Motor neuron (in vitro differentiated cells): ENCODE measurements around the gene CAMTA1. TPM values are rescaled to one million over a fixed set of nuclear protein-coding genes. Genes with fewer than 3 reads are reported as not detected.
A peak's percentile ranks its signal among the peaks of the same experiment; 100 is the strongest.

Source experiments
- ATAC-seq, 8 experiments: fragments of 200-7000 bp; cut with Tn5 transposase; replicated peaks in 6 of 8; 2 replicates each; pipeline ENCODE4 v1.8.0; 2021; ENCODE audit warnings: mild to moderate bottlenecking in 8 of 8, moderate library complexity in 8 of 8
- H3K27ac ChIP-seq, 2 donors: fragments of 250-450 bp; sonication (Bioruptor Pico); 2 replicates each; pipeline ENCODE4 v1.9.0; 2021; ENCODE audit warnings: antibody characterized with exemption in 2 of 2, mild to moderate bottlenecking in 2 of 2, moderate library complexity in 1 of 2
- H3K4me1 ChIP-seq, 2 donors: fragments of 250-450 bp; sonication (Bioruptor Pico); replicated peaks in 1 of 2; 2 replicates each; pipeline ENCODE4 v1.6.1; 2021; ENCODE audit warnings: antibody characterized with exemption in 2 of 2, mild to moderate bottlenecking in 2 of 2, moderate library complexity in 1 of 2
- H3K4me3 ChIP-seq, 5 donors: fragments of 250-450 bp; sonication (Bioruptor Pico); 2 replicates each; pipeline ENCODE4 v1.9.0; 2021; ENCODE audit warnings: antibody characterized with exemption in 5 of 5, mild to moderate bottlenecking in 5 of 5, moderate library complexity in 4 of 5
- WGBS, 10 experiments: fragments of 450-650 bp; shearing (Covaris generic); methylation state at CpG; one replicate each; pipeline ENCODE4 v1.0.0; 2022; 5-methylcytosine and 5-hydroxymethylcytosine counted together
- in situ Hi-C, 9 experiments: fragments of 400-800 bp; cut with MboI; loops; one replicate each; pipeline ENCODE4 v1.15.0; 2021; ENCODE audit warnings: low sequenced_read_pairs in 9 of 9, low pct_unique_long_range_greater_than_20kb in 2 of 9; ENCODE audit not compliant: unreplicated experiment in 9 of 9
- total RNA-seq, 8 experiments: library from RNA; unstranded; fragments of 300-600 nt; gene quantifications; 2 replicates each; pipeline versions ENCODE4 v1.2.3 to v1.2.4, GENCODE V29; 2022

Gene CAMTA1
- total RNA-seq, 8 experiments from 2014 or later, result 38.5 to 145 (median 77.6) TPM

DNA sequence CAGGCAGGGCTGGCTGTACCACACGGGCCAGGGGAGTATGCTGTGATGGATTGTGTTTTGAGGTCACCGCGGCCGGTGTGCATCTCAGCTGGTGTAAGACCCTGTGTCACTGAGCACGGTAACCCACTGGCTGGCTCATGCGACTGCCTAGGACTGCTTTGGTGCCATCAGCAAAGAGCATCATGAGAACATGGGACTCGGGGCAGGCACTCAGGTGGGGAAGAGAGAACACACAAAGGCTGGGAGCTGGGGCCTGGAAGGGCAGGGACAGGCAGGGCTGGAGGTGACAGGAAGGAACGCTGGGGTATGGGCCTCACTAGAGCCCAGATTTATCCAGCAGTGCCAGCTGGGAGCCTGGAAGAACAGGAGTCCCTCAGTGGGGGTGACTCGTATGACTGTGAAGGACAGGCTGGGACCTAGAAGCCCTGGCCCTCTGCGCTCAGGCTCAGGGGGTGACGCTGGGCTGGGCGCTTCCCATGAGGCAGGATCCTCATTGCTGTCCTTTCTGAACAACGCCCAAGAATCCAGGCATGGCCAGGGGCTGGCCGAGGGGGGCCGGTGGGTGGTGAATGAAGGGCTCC lies 775.4 kb downstream of the CAMTA1 start:
- peaks cover 36 to 57% of the 10 kb centered on the region in 2 donors for H3K4me1 ChIP-seq
- 40 to 100% (median 84%) methylated on average over 1 to 7 of the region's 15 CpGs; no CpG with 5 or more reads in 4 of the 10 experiments for WGBS, 10 experiments
- peak in 3 of 8 experiments; percentile 26 to 32 (median 32) for ATAC-seq
- in situ Hi-C loops, result no loop called here
- H3K4me3 ChIP-seq, result no peak overlapping the region
- no peak overlapping the region for H3K27ac ChIP-seq

DNA sequence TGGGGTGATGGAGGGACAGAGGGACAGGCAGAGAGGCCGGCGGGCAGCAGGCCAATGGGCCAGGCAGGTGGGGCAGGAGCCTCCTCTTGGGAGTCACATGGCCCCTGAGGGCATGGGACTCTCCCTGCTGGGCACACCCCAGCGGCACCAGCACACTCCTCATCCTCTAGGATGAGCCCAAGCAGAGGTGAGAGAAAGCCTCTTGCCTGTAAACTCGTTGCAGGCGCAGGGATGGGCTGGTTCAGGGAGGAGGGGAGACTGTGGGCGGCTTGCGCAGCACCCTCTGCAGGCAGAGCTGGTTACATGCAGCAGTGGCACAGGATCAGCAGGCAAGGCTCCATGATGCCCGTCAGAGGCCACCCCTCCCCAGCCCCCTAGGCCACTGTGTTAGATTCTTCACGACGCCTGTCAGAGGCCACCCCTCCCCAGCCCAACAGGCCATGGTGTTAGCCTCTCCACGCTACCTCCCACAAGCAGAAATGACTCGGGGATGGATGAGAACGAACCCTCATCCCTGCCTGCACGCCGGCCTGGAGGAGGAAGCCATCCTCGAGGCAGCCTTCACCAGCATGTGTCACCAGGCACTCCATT lies 776.2 kb downstream of the CAMTA1 start:
- Histone ChIP-seq H3K4me1 (peaks cover 36 to 57% of the 10 kb centered on the region in 2 donors), H3K4me3 (no peak overlapping the region), H3K27ac (no peak overlapping the region)
- 27 to 95% (median 86%) methylated on average over 2 to 10 of the region's 16 CpGs; no CpG with 5 or more reads in 4 of the 10 experiments for WGBS, 10 experiments
- in situ Hi-C loops, result no loop called here
- ATAC-seq, result peak in 6 of 8 experiments; percentile 37 to 67 (median 53)

GRCh38 chr1:7561936-7562728 lies 776.9 kb downstream of the CAMTA1 start:
- H3K4me1 ChIP-seq, result peaks cover 36 to 57% of the 10 kb centered on the region in 2 donors
- no peak overlapping the region for H3K27ac ChIP-seq
- ATAC-seq, result no peak
- WGBS, 10 experiments, result 56 to 94% (median 85%) methylated on average over 2 to 19 of the region's 26 CpGs
- in situ Hi-C loops, result no loop called here
- no peak overlapping the region for H3K4me3 ChIP-seq

DNA sequence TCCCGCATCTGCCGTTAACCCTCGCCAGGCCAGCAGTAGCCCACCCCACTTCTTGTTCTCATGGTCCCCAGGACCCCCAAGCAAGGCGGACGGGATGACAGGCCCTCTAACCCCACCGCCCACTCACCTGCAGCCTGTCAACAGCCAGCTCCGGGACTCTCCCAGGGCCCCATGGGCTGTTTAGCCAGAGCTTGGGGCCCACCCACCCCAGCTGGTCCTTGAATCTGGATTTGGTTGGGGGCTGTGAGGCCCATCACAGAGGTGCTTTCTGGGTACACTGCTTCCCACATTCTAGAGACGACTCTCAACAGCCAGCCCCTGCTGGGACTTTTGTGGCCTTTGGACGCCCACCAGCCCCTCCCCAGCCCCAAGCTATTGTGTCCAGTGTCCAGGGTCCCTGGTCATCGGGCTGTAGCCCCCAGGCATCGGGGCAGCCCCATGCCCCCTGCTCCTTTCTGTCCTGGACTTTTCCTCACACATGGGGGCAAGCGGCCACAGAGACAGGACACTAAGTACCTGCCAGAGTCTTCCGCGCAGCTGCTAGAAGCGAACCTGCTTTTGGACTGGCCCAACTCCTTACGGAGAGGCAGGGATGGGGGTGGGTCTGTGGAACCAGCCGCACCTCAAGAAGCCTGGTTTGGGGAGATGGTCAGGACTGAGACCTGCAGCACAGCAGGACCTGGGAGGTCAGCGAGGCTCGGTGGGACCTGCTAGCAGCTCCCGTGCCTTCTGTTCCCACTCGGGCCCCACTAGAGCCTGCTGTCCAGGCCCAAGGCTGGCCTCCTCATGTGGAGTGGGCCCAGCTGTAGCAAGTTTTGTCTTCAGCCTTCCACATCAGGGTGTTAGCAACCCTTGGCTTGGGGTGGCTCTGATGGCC lies 777.7 kb downstream of the CAMTA1 start:
- no peak overlapping the region for H3K4me3 ChIP-seq
- ATAC-seq, result no peak

GRCh38 chr1:7564137-7564536 lies 778.9 kb downstream of the CAMTA1 start:
- H3K4me3 ChIP-seq, result no peak overlapping the region
- peak in 5 of 8 experiments; percentile 16 to 61 (median 49) for ATAC-seq
- WGBS, 10 experiments, result 56 to 100% (median 73%) methylated on average over 2 to 11 of the region's 12 CpGs; no CpG with 5 or more reads in 5 of the 10 experiments
- peak overlapping the region; percentile 39 to 61 for H3K27ac ChIP-seq
- H3K4me1 ChIP-seq, result peaks cover 36 to 46% of the 10 kb centered on the region in 2 donors
- in situ Hi-C loops, result no loop called here

More for the DNA sequence above, 777.7 kb downstream of the CAMTA1 start:
- Histone ChIP-seq H3K27ac (no peak overlapping the region), H3K4me1 (peaks cover 36 to 57% of the 10 kb centered on the region in 2 donors)
- in situ Hi-C loops, result no loop called here
- WGBS, 10 experiments, result 84 to 100% (median 87%) methylated on average over 1 to 11 of the region's 21 CpGs; no CpG with 5 or more reads in 5 of the 10 experiments

DNA sequence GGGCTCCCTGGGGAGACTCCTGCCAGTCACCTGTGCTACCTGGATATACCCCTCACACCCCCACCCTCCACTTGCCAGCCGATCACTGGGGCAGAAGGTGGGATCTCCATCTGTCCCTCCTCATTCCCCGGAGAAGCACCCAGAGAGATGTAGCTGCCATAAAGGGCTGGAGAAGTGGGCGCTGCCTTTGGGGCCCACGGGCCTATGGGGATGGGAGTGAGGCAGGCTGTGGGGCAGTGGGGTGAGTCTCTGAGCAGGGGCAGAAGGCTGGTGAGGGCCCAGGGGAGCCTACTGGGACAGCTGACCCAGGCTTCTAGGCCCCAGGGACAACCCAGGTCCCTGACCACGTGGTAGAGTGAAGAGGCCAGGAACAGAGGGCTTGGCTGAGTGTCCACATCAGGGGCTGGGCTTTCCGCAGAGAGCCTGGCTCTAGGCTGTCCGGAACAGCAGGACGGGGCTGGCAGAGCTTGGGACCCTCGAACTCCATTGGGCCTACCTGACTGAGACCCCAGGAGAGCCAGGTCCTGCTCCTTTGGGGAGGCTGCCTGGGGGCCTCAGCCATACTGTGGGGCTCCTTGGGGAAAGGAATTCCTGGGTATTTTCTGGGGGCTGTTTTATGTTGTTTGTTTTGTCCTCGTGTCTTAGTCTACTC lies 780.0 kb downstream of the CAMTA1 start:
- 71 to 100% (median 83%) methylated on average over 1 to 8 of the region's 10 CpGs; no CpG with 5 or more reads in 5 of the 10 experiments for WGBS, 10 experiments
- peak overlapping the region; percentile 39 to 61 for H3K27ac ChIP-seq
- peaks cover 27 to 35% of the 10 kb centered on the region in 2 donors for H3K4me1 ChIP-seq
- ATAC-seq, result no peak
- in situ Hi-C loops, result no loop called here
- no peak overlapping the region for H3K4me3 ChIP-seq

- in situ Hi-C loops, result no loop called here
- Histone ChIP-seq H3K27ac (no peak overlapping the region), H3K4me3 (no peak overlapping the region), H3K4me1 (peaks cover 14 to 20% of the 10 kb centered on the region in 2 donors)
- no peak for ATAC-seq
- WGBS, 10 experiments, result 20 to 92% (median 77%) methylated on average over 2 to 15 of the region's 16 CpGs; no CpG with 5 or more reads in 1 of the 10 experiments
These were observed 781.4 kb downstream of the CAMTA1 start for GRCh38 chr1:7566417-7567375.

DNA sequence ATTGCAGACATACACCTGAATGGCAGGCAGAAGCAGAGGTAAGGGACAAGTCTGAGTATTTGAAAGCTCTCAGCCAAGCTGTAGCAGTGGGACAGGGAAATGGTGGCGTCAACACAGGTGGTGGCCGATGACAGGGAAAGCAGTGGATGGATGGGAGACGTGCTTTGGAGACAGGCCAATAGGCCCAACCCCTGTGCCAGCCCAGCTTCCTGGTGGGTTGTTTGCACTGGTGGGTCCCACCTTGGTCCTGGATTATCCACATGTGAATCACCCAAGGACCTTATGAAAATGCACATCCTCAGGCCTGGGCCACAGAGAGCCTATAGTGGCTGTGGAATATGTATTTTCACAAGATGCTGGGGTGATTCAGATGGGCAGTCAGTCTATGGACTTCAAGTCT lies 782.1 kb downstream of the CAMTA1 start:
- WGBS, 10 experiments, result 47 to 96% (median 75%) methylated on average over 1 to 3 of the region's 3 CpGs; no CpG with 5 or more reads in 5 of the 10 experiments
- Histone ChIP-seq H3K4me3 (no peak overlapping the region), H3K4me1 (peaks cover 12 to 17% of the 10 kb centered on the region in 2 donors), H3K27ac (no peak overlapping the region)
- in situ Hi-C loops, result no loop called here
- ATAC-seq, result no peak

- Histone ChIP-seq H3K4me3 (no peak overlapping the region), H3K4me1 (peaks cover 12 to 17% of the 10 kb centered on the region in 2 donors), H3K27ac (no peak overlapping the region)
- ATAC-seq, result no peak
- WGBS, 10 experiments, result 38 to 92% (median 74%) methylated on average over 3 to 4 of the region's 4 CpGs; no CpG with 5 or more reads in 2 of the 10 experiments
- in situ Hi-C loops, result no loop called here
These were observed 782.8 kb downstream of the CAMTA1 start for GRCh38 chr1:7568053-7568452.

- no peak overlapping the region for H3K4me3 ChIP-seq
- WGBS, 10 experiments, result 0 to 100% (median 67%) methylated on average over 2 of the region's 2 CpGs; no CpG with 5 or more reads in 1 of the 10 experiments
- H3K4me1 ChIP-seq, result peaks cover 9 to 20% of the 10 kb centered on the region in 2 donors
- no peak overlapping the region for H3K27ac ChIP-seq
- ATAC-seq, result no peak
- in situ Hi-C loops, result no loop called here
These were observed 783.8 kb downstream of the CAMTA1 start for GRCh38 chr1:7568901-7569524.

GRCh38 chr1:7570311-7570710 lies 785.1 kb downstream of the CAMTA1 start:
- in situ Hi-C loops, result no loop called here
- no peak overlapping the region for H3K27ac ChIP-seq
- H3K4me3 ChIP-seq, result no peak overlapping the region
- no peak for ATAC-seq
- WGBS, 10 experiments, result 83 to 100% (median 88%) methylated on average over 1 to 4 of the region's 5 CpGs; no CpG with 5 or more reads in 5 of the 10 experiments
- H3K4me1 ChIP-seq, result peaks cover 11 to 21% of the 10 kb centered on the region in 2 donors
